GM19351 (cell line): Measurements from ENCODE around the gene AGTRAP.

Experiments used
- ATAC-seq: cut with Tn5 transposase; IDR thresholded peaks from one replicate; pipeline ENCODE4 v1.9.1; 2021; ENCODE audit warnings: mild to moderate bottlenecking, moderate library complexity; ENCODE audit not compliant: unreplicated experiment

Gene AGTRAP

DNA sequence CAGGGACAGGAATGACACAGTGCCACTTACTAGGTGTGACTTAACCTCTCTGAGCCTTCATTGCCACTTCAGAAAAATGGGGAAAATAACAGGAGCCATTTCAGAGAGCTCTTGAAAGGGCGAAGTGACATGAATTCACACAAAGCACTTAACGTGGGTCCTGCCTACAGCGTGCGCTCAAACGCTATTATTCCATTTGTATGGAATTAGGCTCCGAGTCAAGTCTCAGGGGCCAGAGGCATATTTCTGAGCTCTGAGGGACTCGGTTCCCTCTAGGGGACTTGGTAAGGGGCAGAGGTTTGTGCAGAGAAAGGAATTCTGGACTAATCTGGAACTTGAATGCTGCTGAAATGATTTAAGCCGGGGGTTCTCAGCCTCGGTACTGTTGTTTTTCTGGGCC, 30.3 kb upstream of the AGTRAP start:
- ATAC-seq: no peak

DNA sequence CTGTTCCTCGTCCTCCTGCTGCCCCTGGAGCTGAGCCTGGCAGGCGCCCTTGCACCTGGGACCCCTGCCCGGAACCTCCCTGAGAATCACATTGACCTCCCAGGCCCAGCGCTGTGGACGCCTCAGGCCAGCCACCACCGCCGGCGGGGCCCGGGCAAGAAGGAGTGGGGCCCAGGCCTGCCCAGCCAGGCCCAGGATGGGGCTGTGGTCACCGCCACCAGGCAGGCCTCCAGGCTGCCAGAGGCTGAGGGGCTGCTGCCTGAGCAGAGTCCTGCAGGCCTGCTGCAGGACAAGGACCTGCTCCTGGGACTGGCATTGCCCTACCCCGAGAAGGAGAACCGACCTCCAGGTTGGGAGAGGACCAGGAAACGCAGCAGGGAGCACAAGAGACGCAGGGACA, 29.6 kb upstream of the AGTRAP start:
- ATAC-seq: no peak

DNA sequence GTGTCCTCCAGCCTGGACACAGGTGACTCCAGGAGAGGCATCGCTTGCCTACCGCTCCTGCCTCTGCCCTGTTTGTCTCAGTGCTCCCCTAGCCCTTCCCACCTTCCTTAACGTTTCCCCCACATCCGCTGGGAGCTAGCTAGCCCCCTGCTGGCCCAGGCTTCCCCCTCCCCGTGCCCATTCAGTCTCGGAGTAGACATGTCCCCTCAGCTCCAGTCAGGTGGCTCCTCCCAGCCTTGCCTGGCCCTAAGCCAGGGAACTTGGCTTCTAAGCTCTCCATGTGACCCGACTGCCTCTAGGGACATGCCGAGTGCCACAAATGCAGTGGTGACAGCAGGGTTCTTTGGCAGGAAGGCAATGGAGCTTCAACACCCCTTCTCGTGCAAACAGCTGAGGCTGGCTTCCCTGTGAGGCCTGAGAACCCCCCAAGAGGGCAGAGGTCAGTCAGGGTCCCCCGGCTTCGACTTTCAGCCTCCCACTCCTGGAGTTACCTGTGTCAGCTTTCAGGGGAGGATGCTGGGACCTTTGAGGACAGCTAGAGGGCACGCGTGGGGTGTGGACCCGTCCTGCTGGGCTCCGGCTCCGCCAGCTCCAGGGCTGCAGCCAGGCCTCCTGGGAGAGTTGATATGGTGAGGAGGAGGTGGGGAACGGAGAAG, 28.2 kb upstream of the AGTRAP start:
- ATAC-seq: no peak

DNA sequence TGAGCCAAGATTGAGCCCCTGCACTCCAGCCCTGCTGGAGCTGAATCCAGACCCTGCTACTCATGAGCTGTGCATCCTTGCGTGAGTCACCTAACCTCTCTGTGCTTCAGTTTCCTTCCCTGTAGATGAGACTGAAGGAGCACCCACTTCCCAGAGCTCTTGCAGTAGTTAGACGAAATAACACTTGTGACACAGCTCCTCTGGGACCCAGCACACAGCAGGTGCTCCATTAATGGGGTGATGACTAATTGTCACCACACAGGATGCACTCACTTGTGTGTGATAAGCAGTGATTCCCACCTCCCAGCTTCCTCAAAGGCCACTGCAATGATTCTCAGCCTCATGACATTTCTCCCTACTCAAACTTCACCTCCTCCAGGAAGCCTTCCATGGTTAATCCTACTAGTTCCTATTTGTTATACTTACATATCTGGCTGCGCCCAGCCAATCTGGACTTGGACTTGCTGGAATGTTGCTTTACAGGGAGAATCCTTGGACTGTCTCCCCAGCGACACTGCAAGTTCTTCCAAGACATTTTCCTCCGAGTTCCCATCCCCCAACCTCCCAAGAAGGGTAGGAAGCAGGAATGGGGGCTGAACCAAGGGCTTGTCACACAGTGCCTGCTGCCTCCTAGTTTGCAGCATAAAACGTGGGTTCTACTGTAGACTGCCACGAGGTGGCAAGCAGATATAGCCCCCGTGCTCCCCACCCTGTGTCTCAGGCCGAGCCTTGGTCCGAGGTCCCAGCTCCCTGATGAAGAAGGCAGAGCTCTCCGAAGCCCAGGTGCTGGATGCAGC, 27.2 kb upstream of the AGTRAP start:
- no peak for ATAC-seq

DNA sequence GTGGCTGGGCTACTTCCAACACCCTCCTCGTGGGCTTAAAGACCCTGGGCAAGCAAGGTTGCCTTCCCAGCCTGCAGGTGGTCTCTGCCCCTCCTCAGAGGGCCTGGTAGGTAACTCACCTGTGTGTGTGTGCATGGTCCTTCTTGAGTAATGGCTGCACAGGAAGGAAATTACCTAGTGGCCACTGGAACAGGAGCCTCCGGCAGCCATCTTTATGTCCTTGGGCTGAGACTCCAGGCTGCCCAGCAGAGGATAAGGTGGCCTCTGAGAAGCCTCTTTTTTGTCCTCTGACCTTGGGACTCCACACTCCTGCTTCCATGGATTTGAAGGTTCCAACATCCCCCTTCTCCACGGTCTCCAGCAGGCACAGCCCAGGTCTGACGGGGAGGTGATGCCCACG, 24.4 kb upstream of the AGTRAP start:
- no peak for ATAC-seq

DNA sequence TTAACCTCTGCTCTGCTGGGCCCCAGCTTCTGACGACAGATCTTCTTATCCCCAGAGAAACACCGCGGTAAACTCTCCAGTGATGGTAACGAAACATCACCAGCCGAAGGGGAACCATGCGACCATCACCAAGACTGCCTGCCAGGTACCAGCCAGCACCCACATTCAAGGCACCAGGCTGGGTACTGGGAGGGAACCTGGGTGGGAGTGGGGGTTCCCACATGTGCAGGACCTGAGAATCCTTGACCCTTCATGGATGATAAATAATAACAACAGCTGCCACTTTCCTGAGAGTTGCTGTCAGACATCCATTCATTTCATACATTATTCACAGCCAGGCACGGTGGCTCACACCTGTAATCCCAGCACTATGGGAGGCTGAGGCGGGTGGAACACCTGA, 23.7 kb upstream of the AGTRAP start:
- ATAC-seq: no peak

DNA sequence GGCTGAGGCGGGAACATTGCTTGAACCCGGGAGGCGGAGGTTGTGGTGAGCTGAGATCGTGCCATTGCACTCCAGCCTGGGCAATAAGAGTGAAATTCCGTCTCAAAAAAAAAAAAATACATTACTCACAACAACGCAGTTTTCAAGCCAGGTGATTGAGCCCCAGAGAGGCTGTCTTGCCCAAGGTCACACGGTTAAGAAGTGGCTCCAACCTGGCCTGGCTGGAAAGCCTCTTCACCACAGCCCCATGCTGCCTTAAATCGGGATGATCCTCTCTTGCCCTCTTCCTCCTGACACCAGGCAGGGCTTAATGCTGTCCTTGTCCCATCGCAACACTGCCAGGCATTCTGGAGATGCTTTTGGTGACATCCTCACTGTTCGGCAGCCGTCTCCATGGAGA, 22.8 kb upstream of the AGTRAP start:
- ATAC-seq: no peak

DNA sequence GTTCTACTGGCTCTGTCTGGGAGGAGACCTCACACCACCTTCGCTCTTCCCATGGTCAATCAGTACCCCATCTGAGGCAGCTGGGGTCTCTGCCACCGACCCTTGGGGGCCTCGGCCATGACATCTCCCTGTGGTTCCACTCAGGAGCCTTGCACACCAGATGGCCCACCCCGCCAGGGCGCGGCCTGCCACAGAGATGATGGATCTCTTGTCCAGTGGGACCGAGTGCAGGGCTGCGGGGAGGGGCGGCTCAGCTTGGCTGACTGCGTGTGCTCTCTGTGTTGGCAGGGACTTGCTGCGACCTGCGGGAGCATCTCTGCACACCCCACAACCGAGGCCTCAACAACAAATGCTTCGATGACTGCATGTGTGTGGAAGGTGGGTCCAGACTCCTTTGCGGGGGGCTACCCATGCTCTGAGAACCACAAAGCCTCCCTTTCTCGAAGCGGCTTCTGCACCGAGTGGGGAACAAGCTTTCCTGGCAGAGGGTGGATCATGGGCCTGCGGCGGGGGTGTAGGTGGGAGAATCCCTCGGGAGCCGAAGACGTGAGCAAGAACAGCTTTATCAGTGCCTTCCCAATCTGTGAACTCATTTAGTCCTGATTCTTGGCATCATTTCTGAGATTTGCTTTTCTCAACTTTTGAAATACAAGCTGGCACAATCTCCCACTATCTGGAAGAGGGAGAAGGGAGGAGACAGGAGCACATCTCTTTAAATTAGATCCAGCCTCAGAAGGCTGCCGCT, 20.9 kb upstream of the AGTRAP start:
- ATAC-seq: no peak

DNA sequence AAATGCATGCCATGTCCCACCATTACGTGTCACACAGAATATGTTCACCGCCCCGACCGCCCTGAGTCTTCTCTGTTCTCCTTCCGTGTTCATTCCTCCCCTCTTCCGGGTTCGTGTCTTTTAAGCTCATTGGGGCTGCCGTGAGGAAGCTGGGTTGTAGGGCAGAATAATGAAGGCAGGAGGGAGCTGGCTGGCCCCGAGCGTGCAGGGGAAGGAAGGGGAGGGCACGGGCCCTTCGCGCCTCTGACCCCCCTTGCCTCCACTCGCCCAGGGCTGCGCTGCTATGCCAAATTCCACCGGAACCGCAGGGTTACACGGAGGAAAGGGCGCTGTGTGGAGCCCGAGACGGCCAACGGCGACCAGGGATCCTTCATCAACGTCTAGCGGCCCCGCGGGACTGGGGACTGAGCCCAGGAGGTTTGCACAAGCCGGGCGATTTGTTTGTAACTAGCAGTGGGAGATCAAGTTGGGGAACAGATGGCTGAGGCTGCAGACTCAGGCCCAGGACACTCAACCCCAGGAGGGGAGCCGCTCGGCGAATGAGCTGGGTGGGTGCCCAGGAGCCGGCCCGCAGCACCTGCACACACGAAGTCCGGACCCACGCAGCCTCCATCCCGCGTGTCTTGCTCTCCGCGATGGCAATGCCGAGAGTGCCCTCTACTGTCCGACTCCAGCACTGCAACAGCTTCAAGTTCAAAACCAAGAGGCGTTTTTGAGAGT, 16.5 kb upstream of the AGTRAP start:
- peak; percentile 44 for ATAC-seq

DNA sequence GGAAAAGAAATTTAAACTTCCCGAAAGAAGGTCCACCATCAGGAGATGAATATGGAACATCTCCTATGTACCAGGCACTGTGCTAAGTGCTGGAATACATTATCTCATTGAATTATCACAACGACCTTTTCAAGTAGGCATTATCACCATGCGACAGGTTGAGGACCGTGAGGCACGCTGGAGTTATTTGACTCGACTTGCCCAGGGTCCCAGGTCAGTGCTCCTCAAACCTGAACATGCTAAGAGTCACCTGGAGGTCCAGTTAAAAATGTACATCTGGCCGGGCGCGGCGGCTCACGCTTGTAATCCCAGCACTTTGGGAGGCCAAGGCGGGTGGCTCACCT, 15.9 kb upstream of the AGTRAP start:
- no peak for ATAC-seq

DNA sequence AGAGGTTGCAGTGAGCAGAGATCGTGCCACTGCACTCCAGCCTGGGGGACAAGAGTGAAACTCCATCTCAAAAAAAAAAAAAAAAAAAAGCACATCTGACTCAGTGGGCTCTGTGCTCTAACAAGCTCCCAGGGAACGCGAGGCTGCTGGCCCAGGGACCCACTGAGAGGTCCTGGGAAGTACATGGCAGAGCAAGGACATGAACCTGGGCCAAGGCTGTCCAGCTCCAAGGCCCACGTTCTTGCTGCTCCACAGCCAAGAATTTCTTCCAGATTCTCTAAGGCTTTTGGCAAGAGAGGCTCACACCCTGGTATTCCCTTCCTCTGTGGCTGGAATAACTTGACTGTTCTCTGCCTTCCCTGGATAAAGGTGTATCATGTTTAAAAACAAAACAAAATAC, 15.4 kb upstream of the AGTRAP start:
- ATAC-seq: no peak

DNA sequence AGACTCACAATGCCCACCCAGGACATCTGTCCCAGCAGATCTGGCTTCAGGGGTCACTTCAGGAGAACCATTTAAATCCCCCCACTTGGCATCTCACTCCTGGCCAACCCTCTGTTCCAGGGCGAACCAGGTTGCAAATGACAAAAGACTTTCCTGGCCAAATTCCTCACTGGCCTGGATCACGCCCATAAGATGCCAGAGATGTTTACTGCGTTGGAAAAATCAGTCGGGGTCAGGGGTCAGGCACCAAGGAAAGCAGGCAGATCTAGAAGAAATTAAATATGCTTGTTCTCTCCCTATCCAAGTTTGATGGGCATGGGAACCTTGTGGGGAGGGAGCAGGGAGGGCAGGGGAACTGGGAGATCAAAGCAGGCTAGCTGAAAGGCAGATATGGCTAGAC, 14.6 kb upstream of the AGTRAP start:
- ATAC-seq: no peak

DNA sequence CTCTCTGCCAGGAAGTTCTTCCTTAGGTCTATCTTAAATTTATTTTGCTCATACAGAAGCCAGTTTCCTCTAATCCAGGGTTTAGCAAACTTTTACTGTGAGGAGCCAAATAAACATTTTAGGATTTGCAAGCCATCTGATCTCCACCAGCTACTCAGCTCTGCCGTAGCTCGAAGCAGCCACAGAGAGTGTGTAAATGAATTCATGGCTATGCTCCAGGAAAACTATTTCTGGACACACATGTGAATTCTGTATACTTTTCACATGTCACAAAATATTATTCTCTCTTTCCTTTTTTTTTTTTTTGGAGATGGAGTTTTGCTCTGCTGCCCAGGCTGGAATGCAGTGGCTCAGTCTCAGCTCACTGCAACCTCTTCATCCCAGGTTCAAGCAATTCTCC, 13.4 kb upstream of the AGTRAP start:
- ATAC-seq: no peak

DNA sequence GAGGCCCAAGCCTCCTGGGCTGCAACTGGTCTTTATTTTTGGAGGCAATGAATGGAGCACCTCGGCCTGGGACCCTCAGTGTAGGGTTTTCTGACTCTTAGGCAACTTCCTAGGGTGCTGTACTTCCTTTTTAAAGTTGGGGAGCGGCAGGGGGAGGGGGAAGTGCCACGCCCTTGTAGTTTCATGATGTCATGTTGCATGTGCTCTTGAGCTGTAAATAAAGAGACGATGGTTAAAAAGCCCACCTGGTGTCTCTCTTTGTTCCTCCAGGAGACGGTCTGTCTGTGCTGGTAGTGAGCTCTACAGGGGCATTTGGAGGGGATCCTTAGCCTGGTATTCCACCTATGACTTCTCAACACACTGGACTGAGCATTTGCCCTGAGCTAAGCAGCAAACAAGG, 10.3 kb upstream of the AGTRAP start:
- ATAC-seq: no peak

DNA sequence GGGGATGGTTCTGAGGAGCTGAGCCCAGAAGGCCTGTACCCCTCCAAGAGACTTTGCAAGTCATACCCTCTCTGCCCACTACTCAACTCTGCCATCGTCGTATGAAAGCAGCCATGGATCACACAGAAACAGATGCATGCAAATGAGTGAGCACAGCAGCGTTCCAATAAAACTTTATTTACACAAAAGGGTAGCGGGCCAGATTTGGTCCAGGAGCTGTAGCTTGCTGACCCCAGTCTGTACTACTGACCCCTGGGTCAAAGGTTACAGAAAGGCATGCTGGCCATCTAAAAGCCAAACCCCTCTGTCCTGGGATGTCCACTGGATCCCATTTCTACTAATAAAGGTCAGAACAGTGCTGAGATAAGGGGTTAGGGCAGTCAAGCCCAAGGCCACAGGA, 8.8 kb upstream of the AGTRAP start:
- no peak for ATAC-seq

DNA sequence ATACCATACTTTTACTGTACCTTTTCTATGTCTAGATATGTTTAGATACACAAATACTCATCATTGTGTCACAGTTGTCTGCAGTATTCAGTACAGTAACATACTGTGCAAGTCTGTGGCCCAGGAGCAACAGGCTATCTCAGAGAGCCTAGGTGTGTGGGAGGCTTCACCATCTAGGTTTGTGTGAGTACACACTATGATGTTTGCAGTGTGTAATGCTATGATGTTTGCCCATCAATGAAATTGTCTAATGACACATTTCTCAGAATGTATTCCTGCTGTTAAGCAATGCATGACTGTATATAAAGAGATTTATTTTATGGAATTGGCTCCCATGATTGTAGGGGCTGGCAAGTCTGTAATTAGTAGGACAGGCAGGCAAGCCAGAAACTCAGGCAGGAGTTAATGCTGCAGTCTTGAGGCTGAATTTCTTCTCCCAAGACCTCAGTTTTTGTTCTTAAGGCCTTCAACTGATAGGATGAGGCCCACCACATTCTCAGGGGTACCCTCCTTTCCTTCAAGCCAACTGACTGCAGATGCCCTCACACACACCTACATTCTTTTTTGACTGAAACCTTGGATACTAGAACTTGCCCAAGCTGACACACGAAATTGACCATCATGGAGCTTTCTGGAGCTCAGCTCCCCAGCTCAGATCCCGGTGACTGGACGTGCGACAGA, 7.7 kb upstream of the AGTRAP start:
- ATAC-seq: no peak

DNA sequence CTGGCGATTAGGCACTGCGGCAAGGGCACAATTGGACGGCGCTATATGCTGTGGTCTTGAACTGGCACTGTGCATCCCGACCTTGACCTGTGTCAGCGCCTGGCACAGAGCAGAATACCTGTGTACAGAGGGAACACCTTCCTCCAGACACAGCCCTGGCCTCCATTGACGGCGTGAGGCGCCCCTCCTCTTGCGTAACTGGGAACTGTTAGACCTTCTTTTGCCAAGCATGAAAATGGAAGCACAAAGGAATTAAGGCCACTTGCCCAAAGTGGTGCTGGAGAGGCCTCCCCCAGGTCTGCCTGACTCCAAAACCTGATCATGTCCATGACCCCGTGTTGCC, 6.8 kb upstream of the AGTRAP start:
- no peak for ATAC-seq

DNA sequence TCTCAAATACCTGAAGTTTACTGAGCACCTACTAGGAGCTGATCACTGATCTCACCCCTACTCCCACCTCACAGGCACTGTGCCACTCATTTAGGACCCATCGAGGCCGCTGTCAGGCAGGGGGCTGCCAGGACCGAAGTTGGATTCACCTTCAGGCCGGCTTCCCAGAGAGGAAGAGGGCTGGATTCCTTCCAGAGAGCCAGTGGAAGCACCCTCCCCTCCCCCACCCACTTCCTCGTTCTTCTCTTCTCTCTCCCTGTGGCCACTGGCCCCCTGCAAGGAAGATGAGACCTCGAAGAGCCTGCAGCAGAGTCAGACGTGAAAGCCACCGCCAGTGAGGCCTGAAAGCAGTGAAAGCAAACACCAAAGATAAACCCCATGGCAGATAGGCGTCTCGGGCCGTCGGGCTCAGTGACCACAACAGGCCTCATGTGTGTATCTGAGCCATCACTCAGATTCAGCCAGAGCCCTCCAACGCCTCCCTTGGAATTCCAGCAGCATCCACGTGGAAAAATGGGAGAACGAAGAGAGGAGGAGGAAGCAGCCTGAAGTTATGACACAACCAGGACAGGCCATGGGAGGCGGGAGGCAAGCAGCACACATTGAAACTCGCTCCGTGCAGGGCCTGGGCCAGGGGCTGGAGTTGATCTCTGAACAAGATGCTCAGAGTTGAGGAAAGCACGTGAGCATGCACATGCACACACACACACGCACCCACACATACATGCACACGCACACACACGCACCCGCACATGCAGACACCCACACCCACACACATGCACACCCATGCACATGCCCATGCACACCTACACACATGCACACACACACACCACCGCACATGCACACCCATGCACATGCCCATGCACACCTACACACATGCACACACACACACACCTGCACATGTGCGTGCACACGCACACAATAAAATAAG, 6.2 kb upstream of the AGTRAP start:
- no peak for ATAC-seq

DNA sequence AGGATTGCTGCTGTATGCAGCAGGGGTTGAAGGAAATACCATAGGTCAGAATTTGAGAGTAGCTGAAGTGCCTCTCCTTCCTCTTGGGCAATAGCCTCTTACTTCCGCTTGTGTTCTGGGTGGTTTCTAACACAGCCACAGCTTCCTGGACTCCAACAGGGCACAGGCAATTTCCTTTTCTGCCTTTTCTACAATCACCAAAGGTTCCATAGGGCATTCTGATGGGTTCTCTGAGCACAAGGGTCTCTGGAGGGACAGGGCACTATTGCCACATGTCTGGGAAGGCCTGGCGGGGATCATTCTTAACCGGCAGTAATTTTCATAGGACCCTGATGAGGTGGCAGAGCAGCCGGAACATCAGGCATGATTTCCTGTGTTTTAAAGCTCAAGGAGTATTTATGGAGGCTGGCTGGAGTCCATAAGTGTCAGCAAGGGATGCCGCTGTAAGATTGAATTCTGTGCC, 5.5 kb upstream of the AGTRAP start:
- no peak for ATAC-seq
